DMS53 (cell line): ENCODE data around the gene TXNDC12.

ENCODE experiments used
- DNase-seq: peaks from one replicate; lab custom pipeline; 2025; lab: John Stamatoyannopoulos, UW

TXNDC12 gene

DNA sequence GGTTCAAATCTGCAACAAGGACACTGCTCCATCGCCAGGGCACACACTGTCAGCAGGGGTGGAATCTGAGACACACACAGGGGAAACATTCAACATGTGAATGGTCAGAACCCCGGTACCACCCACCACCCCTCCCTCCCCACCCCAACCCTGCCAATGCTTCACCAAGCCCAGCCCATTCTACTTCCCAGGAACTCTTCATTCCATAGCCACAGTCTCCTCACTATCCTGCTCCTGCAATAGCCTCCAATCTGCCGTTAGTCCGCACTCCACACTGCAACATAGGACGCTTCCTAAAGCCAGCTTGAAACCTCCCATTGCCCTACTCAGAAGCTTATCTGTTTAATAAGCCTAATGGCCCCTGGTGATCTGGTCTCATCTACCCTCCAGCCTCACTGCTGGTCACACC is 57.0 kb downstream of the TXNDC12 start:
- no peak for DNase-seq

DNA sequence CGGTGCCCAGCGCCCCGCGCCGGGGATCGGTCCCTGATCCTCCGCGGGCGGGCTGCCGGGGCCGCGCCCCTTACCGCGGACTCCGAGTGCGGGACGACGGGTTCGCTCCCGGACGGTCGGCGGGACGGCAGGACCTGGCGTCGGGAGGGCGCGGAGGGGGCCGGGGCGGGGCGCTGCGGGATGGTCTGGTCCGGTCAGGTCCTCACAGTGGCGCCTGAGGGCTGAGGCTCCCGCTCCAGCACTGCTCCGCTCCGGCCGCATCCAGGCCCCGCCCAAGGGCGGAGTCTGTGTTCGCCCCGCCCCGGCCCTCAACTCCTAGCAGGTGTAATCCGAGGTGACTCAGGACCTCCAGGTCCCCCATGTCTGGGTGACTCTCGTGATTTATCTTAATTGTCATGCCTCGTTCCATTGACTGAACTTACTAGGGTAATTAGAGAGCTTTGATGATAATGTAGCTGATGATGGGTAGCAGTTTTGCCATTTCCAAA is 64.5 kb downstream of the TXNDC12 start, which contains the start of gene RAB3B:
Gene RAB3B (minus strand): TSS at position 223 of the 488 bp plus-strand sequence. CDS start 13,583 bp downstream, outside the sequence.
- DNase-seq = peak; percentile 95

DNA sequence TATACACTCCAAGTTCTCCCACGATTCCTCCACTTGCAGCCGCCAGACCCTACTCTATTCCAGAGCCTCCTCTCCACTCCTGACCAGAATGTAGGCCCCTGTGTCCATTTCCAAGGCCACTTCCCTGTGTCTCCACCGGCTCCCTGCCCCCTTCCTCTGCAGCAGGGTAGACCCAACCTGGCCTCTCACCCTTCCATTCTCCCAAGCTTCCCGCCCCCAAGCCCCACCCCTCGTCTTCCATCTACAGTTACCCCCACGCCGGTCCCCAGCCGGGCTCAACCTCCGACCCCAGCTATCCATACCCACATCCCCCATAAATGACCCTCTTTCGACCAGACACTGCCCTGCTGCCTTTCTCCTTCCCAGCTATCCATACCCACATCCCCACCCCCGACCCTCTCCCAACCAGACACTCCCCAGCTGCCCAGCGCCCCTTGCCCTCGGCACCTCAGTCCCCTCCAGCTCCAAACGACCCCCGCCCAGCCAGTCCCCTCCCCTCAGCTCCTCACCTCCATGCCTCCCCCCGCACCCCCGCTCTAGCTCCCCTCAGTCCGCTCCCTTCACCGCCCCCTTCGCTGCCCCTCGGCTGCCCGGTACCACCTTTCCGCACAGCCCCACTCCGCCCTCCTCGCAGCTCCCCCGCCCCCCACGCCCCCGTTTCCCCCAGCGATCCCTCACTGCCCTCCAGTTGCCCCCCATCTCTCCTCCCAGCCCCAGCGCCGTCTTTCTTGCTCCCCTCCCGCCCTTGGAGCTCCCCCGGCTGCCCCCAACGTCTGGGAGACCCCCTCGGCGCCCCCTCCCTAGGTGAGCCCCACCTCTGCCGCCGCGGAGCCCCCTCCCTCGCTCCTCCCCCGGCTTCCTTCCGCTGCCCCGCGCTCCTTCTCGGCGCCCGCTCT is 65.2 kb downstream of the TXNDC12 start:
- peak; percentile 56 for DNase-seq

DNA sequence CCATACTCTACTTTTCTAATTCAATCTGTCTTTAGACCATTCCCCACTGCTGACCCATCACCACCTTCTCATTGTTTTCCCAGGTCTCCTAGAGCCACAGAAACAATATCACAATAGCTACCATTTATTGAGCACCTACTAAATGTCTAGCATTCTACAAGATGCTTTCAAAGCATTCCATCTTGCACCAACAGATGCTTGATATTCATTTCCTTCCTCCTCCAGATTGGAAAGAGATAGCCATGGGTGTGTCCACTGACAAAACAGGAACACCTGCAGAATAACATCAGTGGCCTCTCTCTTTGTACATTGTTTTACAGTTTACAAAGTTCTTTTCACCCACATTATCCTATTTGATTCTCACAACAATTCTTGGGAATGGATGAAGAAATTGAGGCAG is 66.7 kb downstream of the TXNDC12 start:
- no peak for DNase-seq

DNA sequence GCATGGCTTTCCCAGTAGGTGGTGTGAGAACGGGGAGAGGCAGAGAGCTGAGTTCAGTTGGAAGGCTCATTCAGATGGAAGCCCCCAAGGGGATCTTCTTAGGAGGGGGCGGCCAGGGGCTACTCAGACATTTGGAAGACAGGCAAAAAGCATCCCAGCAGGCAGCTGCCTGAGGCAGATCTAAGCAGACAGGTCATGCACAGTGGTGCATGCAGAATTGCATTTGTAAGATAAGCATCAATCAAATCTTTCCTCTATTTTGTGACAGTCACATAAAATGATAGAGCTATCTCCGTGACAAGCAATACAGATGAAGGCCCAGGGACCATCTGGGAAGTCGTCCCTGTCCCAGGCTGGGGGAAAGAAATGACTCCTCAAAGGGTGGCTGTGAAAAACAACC is 68.3 kb downstream of the TXNDC12 start:
- no peak for DNase-seq

DNA sequence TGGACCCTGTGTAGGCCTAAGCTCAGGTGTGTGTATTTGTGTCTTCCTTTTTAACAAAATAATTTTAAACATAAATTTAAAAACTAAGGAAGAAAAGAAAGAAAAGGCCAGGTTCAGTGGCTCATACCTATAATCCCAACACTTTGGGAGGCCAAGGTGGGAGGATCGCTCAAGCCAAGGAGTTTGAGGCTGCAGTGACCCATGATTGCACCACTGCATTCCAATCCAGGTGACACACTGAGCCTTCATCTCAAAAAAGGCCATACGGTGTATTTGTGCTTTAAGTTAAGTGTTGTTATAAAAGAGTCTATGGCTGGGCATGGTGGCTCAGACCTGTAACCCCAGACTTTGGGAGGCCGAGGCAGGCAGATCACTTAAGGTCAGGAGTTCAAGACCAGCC is 72.8 kb downstream of the TXNDC12 start:
- no peak for DNase-seq

DNA sequence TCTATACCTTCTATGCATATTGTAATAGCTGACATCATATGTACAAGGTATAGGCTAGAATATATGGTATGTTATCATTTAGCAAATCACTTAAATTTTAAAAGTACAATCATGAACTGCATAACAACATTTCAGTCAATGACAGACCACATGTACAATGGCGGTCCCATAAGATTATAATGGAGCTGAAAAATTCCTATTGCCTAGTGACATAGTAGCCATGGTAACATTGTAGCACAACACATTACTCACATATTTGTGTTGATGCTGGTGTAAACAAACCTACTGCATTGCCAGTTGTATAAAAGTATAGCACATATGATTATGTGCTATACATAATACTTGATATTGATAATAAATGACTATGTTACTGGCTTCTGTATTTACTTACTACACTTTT is 73.4 kb downstream of the TXNDC12 start:
- peak; percentile 68 for DNase-seq

DNA sequence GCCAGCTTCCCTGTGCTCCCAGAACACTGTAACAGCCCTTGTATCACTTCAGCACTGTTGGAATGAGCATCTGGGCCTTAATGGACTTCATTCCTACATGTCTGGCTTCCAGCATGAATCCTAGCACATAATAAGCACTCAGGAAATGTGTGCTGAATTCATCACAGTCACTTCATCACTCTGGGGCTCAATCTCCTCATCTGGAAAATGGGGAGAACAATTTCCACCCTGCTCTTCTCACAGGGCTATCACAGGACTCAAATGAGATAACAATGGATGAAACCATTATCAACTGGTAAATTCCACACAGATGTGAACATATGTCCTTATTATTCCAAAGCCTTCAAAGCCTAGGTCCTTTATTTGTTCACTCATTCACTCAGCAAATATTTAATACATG is 76.9 kb downstream of the TXNDC12 start:
- DNase-seq = peak; percentile 68

DNA sequence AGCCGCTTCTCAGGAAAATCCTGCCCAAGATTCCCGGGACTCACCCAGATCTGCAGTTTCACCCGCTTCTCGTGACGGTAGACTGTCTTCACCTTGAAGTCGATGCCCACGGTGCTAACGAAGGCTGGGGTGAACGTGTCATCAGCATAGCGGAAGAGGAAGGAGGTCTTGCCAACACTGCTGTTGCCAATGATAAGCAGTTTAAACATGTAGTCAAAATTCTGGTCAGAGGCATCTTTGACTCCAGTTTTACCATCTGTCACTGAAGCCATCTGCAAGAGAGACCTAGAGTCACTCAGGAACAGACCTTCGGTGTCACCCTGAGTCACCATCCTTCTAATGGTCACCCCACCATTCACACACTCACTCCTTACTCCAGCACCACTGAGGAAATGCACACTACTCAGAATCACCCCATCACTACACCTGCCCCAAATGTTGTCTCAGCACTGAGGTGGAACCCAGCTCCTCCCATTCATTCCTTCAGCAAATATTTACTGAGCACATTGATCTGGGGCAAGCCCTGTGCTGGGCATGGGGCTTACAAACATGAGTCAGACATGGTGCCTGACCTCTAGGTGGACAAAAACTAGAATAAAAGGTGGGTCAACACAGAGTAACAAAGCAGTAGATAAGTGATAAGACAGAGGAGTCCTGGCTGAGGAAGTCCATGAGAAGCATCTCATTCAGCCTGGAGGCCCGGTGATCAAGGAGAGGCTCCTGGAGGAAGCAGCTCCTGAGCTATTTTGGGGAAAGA is 78.0 kb downstream of the TXNDC12 start:
- peak; percentile 99 for DNase-seq

DNA sequence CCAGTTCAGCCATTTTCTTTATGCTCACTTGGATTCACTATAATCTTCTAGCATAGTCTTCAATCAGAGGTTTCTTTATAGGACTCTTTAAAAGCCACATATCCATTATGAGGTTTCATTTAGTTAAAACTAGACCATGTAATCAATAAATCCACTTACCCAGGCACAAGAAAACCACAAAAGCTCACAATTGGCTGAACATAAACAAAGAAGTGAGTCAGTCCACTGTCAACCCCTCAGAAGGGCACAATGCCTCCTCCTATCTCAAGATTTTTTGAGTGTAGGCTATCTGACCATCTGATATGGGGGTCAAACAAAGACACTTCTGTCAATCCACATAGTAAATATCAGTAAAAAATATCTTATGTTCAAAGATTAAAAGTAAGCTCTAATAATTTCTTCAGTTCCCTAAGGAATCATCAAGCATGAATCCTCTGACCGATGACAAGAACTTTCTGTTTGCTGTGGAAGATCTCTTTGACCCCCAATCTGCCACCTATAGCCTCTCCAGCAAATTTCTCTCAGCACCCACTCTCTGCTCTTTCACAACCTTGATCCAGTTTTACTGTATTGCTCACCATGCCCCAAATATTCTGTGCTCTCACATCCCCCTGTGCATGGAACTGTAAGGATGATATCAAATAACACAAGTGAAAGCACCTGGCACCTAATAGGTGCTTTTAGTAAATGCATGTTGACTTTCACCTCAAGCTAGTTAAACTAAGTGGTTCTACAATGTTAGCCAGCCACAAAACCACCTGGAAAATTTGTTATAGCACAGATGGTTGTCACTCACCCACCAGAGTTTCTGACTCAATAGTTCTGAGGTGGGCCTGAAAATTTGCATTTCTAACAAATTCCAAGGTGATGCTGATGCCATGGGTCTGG is 81.2 kb downstream of the TXNDC12 start:
- DNase-seq = peak; percentile 68
